GM19372 (cell line): ENCODE results near the gene GBE1.

ENCODE experiments used
- ATAC-seq: cut with Tn5 transposase; IDR thresholded peaks from one replicate; pipeline ENCODE4 v1.9.1; 2021; ENCODE audit warnings: mild to moderate bottlenecking, low read depth, moderate library complexity; ENCODE audit not compliant: unreplicated experiment

Gene GBE1

GRCh38 chr3:81643721-81644120, 117.7 kb downstream of the GBE1 start:
- no peak for ATAC-seq

- no peak for ATAC-seq
These were observed 123.0 kb downstream of the GBE1 start for GRCh38 chr3:81638480-81638879.

DNA sequence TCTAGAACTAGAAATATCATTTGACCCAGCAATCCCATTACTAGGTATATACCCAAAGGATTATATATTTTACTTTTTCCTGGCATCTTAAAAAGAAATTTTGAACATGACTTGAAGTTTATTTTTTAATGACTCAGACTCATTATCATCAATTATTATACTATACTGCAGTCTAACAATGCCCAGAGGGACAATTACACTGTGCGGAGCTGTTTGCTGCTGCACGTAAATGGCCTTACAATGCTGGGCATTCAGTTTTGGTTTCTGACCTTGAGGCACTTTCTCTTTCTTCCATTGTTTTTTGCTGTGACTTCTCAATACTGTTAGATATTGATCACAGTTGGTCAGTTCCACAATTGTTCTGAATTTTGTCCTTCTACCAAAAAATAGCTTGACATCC, 128.8 kb downstream of the GBE1 start:
- no peak for ATAC-seq

- ATAC-seq = no peak
These were observed 136.7 kb downstream of the GBE1 start for GRCh38 chr3:81624756-81625155.

DNA sequence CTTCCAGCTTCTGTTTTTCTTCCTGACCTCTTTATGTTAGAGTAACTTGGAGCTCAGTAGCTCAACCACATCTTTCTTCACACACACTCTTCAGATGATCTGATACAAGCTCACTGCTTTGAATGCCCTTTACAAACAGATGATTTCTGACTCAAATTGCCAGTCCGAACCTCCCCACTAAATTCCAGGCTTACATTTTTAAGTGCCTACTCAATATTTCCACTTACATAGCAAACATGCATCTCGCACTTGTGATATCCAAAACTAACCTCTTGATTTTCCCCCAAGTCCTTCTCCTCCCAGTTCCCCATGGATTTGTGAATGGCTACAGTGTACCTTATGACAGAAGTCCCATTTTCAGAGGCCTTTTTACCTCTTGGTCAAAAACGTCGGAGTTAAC, 139.1 kb downstream of the GBE1 start:
- ATAC-seq = no peak

DNA sequence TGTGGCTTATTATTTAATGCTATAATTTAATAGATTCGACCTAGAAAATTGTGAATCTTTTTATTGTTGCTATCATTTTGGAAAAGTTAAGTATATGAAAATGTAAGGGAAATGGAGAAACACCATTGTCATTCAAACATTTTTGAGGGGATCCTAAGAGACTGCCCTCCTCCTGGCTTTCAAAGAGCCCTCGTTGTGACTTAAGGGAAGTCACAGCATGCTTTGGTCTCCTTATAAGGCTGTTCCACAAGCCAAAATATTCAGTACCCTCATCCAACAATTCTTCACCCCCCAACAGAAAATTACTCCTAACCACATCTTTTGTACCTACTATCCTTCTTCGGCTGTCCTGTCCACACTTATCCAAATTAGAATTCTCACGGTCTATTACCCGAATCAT, 140.2 kb downstream of the GBE1 start:
- no peak for ATAC-seq

DNA sequence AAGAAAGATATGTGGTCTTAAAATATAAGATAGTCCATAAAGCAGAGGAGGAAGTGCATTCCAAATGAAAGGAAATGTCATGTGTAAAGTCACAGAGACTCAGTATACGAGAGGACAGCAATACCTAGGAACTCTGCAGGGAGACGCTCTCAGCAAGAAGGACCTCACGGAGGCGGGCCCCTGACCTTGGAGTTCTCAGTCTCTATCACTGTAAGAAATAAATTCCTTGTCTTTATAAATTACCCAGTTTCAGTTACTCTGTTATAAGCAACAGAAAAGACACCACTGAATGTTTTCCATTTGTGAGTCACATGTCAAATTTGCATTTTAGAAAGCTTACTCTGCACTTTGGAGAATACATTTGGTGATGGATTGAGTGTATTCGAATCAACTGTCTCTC, 140.6 kb downstream of the GBE1 start:
- ATAC-seq = no peak

- no peak for ATAC-seq
These were observed 148.7 kb downstream of the GBE1 start for GRCh38 chr3:81612768-81613167.

GRCh38 chr3:81602781-81603180, 158.7 kb downstream of the GBE1 start:
- no peak for ATAC-seq

DNA sequence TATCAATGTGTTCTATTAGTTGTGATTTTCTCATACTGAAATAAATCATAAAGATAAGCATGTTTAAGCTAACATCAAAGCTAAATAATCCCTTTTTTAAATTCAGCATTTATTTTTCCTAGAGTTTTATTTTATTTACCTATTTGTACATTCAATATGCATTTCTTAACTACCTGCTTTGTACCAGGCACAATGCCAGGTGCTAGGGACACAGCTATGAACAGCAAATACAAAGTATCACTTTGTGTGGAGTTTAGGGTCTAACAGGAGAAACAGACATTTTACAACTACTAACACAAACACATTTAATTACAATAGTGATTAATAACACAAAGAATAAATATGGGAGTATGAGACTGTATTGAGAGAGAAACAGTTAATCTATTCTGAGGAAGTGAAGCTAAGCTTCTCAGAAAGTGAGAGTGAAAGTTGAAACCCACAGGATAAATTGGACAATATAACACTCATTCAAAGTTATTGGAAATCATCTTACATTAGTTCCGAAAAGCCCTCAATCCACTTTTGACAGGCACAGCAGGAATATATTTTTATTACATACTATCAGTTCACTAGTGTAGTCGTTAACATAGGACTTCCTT, 159.6 kb downstream of the GBE1 start:
- ATAC-seq = no peak

GRCh38 chr3:81592101-81592500, 169.3 kb downstream of the GBE1 start:
- ATAC-seq = no peak

DNA sequence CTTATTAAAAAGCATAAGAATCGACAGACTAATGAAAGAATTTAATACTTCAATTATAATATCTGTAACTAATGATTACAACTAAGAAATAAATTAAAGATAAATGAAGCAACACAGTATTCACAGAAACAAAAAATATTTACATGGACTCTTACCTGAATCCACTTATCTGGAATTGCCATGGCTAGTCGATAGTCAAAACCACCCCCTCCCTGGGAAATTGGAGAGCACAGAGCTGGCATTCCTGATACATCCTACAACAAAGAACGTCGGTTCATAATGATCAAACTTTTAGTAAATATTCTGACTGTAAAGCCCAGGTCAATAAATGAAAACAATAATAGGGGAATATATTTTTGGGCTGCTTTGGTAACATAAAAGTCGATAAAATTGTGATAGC, 175.5 kb downstream of the GBE1 start:
- no peak for ATAC-seq

- no peak for ATAC-seq
These were observed 176.4 kb downstream of the GBE1 start for GRCh38 chr3:81585056-81585455.

DNA sequence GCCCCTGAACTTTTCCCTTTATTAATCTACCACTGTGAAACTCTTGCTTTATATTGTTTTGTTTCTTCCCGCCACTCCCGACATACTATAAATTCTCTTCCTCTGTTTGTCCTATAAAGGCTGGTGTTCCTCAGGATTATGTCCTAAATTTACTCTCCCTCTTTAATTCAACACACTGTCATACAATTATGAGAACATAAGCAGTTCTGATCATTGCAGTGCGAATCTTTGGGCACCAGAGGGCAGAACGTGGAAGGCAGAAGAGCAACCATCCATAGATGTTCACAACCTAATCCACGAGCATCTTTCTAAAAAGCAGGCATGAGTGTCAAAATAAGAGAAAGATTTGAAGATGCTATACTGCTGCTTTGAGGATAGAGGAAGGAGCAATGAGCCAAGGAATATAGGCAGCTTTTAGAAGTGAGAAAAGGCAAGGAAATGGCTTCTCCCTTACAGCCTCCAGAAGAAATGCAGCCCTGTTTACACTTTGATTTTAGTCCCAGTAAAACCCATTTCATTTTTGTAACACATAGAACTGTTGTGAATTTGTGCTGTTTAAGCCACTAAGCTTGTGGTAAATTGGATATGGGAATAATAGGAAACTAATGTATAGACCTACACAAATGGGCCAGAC, 179.4 kb downstream of the GBE1 start:
- ATAC-seq = no peak

DNA sequence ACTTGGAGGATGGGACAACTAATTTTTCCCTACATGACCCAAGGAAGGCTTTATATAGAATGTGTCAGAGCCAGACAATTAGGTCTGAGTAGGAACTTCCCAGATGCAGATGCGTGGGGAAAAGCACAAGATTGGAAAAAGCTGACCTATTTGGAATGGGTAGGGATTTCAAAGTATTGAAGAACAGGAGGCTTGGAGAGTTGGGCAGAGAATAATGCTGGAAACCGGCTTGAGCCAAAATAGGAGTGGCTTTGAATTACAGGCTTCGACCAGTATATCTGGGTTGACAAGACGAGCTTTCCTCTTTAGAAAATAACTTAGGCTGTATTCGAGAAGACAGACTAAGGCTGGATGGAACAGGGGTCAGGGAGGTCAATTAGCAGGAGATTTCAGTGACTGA, 181.1 kb downstream of the GBE1 start:
- no peak for ATAC-seq

GRCh38 chr3:81579744-81580143, 181.7 kb downstream of the GBE1 start:
- ATAC-seq = no peak

- ATAC-seq = no peak
These were observed 189.2 kb downstream of the GBE1 start for GRCh38 chr3:81572201-81572756.

DNA sequence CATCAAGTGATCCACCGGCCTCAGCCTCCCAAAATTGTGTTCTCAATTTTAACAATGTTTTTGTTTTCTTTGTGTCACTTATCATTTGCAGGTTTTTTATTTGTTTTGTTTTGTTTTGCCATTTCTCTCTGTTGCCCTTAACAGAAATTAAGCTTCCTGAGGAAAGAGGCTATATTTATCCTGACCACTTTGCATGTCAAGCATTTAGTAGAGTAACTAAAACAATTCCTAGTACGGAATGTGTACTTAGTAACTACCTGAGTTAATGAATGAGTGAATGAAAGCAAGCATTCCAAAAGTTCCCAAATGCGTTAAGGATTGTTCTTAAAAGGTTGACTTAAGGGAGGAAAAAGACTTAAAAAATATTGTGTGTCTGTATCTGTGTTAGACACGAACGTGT, 193.1 kb downstream of the GBE1 start:
- ATAC-seq = no peak

DNA sequence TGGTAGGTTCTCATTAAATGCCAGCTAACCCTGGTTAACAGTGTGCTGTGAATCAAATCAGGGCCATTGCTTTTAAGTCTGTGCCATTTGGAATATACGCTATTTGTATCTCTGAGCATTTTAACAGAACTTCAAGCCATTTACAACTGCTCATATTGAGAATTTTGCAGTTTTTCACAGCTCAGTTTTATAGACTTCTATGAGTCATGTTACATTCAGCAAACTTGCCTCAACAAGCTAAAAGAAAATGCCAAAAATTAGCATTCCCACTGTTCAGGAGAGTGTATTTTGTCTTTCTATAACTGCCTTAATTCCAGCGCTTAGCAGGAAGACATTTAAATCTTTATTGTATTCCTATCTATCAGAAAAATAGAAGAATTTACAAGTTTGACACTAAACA, 196.4 kb downstream of the GBE1 start:
- no peak for ATAC-seq

DNA sequence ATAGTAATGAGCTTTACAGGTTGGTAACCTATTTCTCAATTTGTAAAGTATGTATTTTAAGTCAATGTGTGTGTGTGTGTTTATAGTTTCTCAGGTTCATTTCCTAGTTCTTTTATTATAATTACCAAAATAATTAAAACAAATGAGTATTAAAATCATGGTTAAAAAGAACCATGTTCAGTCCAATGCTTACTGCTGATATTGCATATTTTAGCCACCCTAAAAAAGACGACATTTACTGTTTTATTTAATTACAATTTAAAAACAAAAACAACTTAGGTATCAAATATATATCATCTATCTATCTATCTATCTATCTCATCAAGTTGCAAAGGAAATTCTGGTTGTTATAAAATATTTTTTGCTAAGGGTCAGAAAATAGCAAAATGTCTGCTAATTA, 203.3 kb downstream of the GBE1 start:
- ATAC-seq = no peak

GRCh38 chr3:81554801-81555200, 206.6 kb downstream of the GBE1 start:
- ATAC-seq = no peak

DNA sequence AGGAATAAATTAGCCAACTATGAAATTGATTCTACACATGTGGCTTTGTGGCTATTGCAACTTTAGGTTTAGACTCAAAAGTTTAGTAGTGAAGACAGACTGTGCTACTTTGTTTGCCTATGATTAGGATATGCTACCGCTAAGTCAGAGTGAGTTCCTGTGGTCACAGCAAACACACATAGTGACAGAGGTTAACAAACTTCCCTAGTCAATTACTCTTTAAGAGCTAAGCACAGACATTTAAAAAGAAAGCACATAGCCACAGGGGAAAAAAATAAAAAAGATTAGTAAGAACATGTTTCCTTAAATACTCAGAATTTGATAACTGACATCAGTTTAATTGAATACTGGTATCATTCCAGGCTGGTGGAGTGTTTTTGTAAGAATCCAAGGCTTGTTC, 207.1 kb downstream of the GBE1 start:
- no peak for ATAC-seq
